OCI-LY1 (cell line): ENCODE data around the gene SPRED2.

Source experiments
- H2AFZ ChIP-seq: fragments of 200-600 bp; sonication (generic), shearing (Covaris generic); 2 replicates; pipeline ENCODE4 v1.6.0; 2014; ENCODE audit warnings: antibody characterized with exemption, mild to moderate bottlenecking, low read length
- H3F3A ChIP-seq: fragments of 200-600 bp; sonication (generic), shearing (Covaris generic); 2 replicates; pipeline ENCODE4 v1.6.0; 2014; ENCODE audit warnings: mild to moderate bottlenecking, antibody characterized with exemption, low read length, moderate library complexity; ENCODE audit not compliant: insufficient read depth
- H3K27ac ChIP-seq: fragments of 200-600 bp; sonication (generic); 2 replicates; pipeline ENCODE4 v1.5.1; 2014; ENCODE audit warnings: low read length, mixed run types, mild to moderate bottlenecking, low read depth; ENCODE audit not compliant: poor library complexity, severe bottlenecking
- H3K27me3 ChIP-seq: fragments of 200-600 bp; sonication (generic); 2 replicates; pipeline ENCODE4 v1.6.0; 2014; ENCODE audit warnings: antibody characterized with exemption, mild to moderate bottlenecking, low read length, moderate library complexity; ENCODE audit not compliant: insufficient read depth
- H3K36me3 ChIP-seq: fragments of 200-600 bp; sonication (generic); 2 replicates; pipeline ENCODE4 v1.6.1; 2014; ENCODE audit warnings: mild to moderate bottlenecking, antibody characterized with exemption, low read length, moderate library complexity, mixed read lengths; ENCODE audit not compliant: insufficient read depth
- H3K4me1 ChIP-seq: fragments of 200-600 bp; sonication (generic); 2 replicates; pipeline ENCODE4 v1.5.1; 2014; ENCODE audit warnings: mild to moderate bottlenecking, low read length, moderate library complexity; ENCODE audit not compliant: insufficient read depth, severe bottlenecking
- H3K4me2 ChIP-seq: fragments of 200-600 bp; sonication (generic), shearing (Covaris generic); 2 replicates; pipeline ENCODE4 v1.6.1; 2014; ENCODE audit warnings: low read length
- H3K4me3 ChIP-seq: fragments of 200-600 bp; sonication (generic); 2 replicates; pipeline ENCODE4 v1.5.1; 2014; ENCODE audit warnings: low read length, low read depth, mild to moderate bottlenecking, mixed read lengths; ENCODE audit not compliant: poor library complexity, severe bottlenecking
- H3K79me2 ChIP-seq: fragments of 200-600 bp; shearing (Covaris generic); 2 replicates; pipeline ENCODE4 v1.6.1; 2016; ENCODE audit warnings: mixed run types, low read length, mixed read lengths; ENCODE audit not compliant: insufficient read depth
- H3K9ac ChIP-seq: fragments of 200-600 bp; sonication (generic), shearing (Covaris generic); 2 replicates; pipeline ENCODE4 v1.6.1; 2014; ENCODE audit warnings: mild to moderate bottlenecking, low read length, mixed read lengths
- H3K9me2 ChIP-seq: fragments of 200-600 bp; sonication (generic), shearing (Covaris generic); 2 replicates; pipeline ENCODE4 v1.6.1; 2014; ENCODE audit warnings: low read depth, mild to moderate bottlenecking, low read length, mixed read lengths
- H3K9me3 ChIP-seq: fragments of 200-600 bp; shearing (Covaris generic); 2 replicates; pipeline ENCODE4 v1.6.1; 2014; ENCODE audit warnings: low read length, mixed read lengths
- H4K20me1 ChIP-seq: fragments of 200-600 bp; sonication (generic), shearing (Covaris generic); 2 replicates; pipeline ENCODE4 v1.6.0; 2016; ENCODE audit warnings: mild to moderate bottlenecking, low read length; ENCODE audit not compliant: insufficient read depth
- CTCF ChIP-seq: fragments of 200-600 bp; sonication (generic), shearing (Covaris generic); IDR thresholded peaks from 2 replicates; pipeline ENCODE4 v1.5.1; 2017; ENCODE audit warnings: mild to moderate bottlenecking, antibody characterized with exemption, low read length, moderate library complexity, mixed read lengths
- EZH2 ChIP-seq: fragments of 200-600 bp; sonication (generic), shearing (Covaris generic); IDR thresholded peaks from 2 replicates; pipeline ENCODE4 v1.8.0; 2017; ENCODE audit warnings: borderline replicate concordance, mixed run types, mild to moderate bottlenecking, antibody characterized with exemption, low read length, moderate library complexity, mixed read lengths

The SPRED2 gene

GRCh38 chr2:65287364-65287763 is 145.0 kb downstream of the SPRED2 start:
- no peaks in the 10 kb centered on the region for H3K4me1 ChIP-seq
- no peaks in the 10 kb centered on the region for H3F3A ChIP-seq
- no peak overlapping the region for H3K9ac ChIP-seq
- H2AFZ ChIP-seq, result no peak overlapping the region
- H3K36me3 ChIP-seq, result no peaks in the 10 kb centered on the region
- no peak overlapping the region for H3K4me2 ChIP-seq
- H3K27ac ChIP-seq, result no peak overlapping the region
- TF ChIP-seq EZH2 (no peak), CTCF (no peak)
- no peaks in the 10 kb centered on the region for H3K9me2 ChIP-seq
- no peaks in the 10 kb centered on the region for H3K27me3 ChIP-seq
- no peaks in the 10 kb centered on the region for H4K20me1 ChIP-seq
- H3K9me3 ChIP-seq, result no peaks in the 10 kb centered on the region
- no peak overlapping the region for H3K4me3 ChIP-seq
- no peaks in the 10 kb centered on the region for H3K79me2 ChIP-seq

GRCh38 chr2:65282477-65283053 is 149.8 kb downstream of the SPRED2 start:
- H3K36me3 ChIP-seq, result no peaks in the 10 kb centered on the region
- no peak overlapping the region for H3K27ac ChIP-seq
- H3K9me3 ChIP-seq, result no peaks in the 10 kb centered on the region
- no peaks in the 10 kb centered on the region for H3K9me2 ChIP-seq
- peaks cover 15% of the 10 kb centered on the region for H3K4me1 ChIP-seq
- no peaks in the 10 kb centered on the region for H3K79me2 ChIP-seq
- H3K4me2 ChIP-seq, result no peak overlapping the region
- no peaks in the 10 kb centered on the region for H3F3A ChIP-seq
- H3K27me3 ChIP-seq, result no peaks in the 10 kb centered on the region
- H2AFZ ChIP-seq, result no peak overlapping the region
- H3K9ac ChIP-seq, result no peak overlapping the region
- H3K4me3 ChIP-seq, result no peak overlapping the region
- no peak for TF ChIP-seq EZH2
- TF ChIP-seq CTCF, result no peak
- H4K20me1 ChIP-seq, result no peaks in the 10 kb centered on the region

- Histone ChIP-seq H4K20me1 (no peaks in the 10 kb centered on the region), H3K36me3 (no peaks in the 10 kb centered on the region), H3K4me1 (peaks cover 15% of the 10 kb centered on the region), H3K27ac (no peak overlapping the region), H3K9me2 (no peaks in the 10 kb centered on the region), H3K4me2 (no peak overlapping the region), H3K4me3 (no peak overlapping the region), H3K27me3 (no peaks in the 10 kb centered on the region), H3K79me2 (no peaks in the 10 kb centered on the region), H3K9me3 (no peaks in the 10 kb centered on the region), H3K9ac (no peak overlapping the region), H3F3A (no peaks in the 10 kb centered on the region), H2AFZ (no peak overlapping the region)
- TF ChIP-seq EZH2 (no peak), CTCF (no peak)
Measured at GRCh38 chr2:65281627-65282351, 150.6 kb downstream of the SPRED2 start.
